ENCODE results near the gene ACAD9. TPM values are rescaled to one million over a fixed set of nuclear protein-coding genes. Genes with fewer than 3 reads are reported as not detected.
"Not testable (repeated sequence)": the region's sequence is repeated elsewhere in the genome, so short reads cannot be mapped to it uniquely, and the experiment has no call there.

Gene ACAD9
- total RNA-seq, 1 donor from 2014 or later, result 57.3 TPM

DNA sequence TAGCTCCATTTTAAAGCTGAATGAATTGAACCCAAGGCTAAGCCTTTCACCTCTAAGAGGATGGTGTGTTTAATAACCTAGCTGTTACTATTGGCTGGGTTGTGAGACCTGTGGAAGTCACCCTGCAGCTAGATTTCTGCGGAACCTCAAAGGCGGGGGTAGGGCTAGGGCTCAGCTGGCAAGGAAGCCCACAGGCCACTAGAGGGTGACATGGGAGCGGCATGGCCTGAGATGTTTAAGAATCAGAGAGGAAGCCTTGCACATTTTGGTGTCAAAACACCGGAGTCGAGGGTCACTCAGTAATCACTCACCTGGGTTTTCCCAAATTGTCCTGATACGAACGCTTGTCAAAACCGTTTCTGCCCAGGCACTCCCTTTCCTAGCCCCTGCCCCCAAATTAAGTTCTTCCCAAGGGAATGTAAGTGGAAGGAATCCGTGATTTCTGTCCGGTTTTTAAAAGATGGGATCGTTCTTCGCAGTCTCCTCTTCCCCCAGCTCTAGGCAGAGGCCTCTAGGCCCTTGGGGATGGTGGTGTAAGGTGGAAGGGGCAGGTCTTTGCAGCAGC is 3.8 kb upstream of the ACAD9 start:
- H3K4me3 Mint-ChIP-seq, result no peak overlapping the region
- no peak overlapping the region for H3K27ac Mint-ChIP-seq
- intact Hi-C loops (cut with micrococcal nuclease), result loop anchor here (5.0 to 10.0 kb wide), 3 partner anchors 309 to 1017 kb away; partner anchors contain the start of genes CNBP, COPG1 and TMCC1
- H3K27me3 Mint-ChIP-seq, result no peaks in the 10 kb centered on the region
- TF ChIP-seq, protein P1, sequence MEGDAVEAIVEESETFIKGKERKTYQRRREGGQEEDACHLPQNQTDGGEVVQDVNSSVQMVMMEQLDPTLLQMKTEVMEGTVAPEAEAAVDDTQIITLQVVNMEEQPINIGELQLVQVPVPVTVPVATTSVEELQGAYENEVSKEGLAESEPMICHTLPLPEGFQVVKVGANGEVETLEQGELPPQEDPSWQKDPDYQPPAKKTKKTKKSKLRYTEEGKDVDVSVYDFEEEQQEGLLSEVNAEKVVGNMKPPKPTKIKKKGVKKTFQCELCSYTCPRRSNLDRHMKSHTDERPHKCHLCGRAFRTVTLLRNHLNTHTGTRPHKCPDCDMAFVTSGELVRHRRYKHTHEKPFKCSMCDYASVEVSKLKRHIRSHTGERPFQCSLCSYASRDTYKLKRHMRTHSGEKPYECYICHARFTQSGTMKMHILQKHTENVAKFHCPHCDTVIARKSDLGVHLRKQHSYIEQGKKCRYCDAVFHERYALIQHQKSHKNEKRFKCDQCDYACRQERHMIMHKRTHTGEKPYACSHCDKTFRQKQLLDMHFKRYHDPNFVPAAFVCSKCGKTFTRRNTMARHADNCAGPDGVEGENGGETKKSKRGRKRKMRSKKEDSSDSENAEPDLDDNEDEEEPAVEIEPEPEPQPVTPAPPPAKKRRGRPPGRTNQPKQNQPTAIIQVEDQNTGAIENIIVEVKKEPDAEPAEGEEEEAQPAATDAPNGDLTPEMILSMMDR (IDR thresholded peaks at IDR 0.05), result no peak
- CTCF ChIA-PET, result interaction anchor here (0.9 to 1.0 kb wide), 2 partner anchors 140 to 370 kb away, joined by 3 to 4 read pairs; no protein-coding TSS in a partner anchor
- DNase-seq (no peak), ATAC-seq (ENCODE audit: low read depth) (no peak)
- peaks cover 18% of the 10 kb centered on the region for H3K36me3 Mint-ChIP-seq (ENCODE audit: low read depth)
- H3K4me1 Mint-ChIP-seq, result peaks cover 33% of the 10 kb centered on the region
- H3K9me3 Mint-ChIP-seq, result no peaks in the 10 kb centered on the region
- POLR2A ChIA-PET, result interaction anchor here (0.6 to 2.6 kb wide), 2 partner anchors 195 to 357 kb away, joined by 4 to 7 read pairs; no protein-coding TSS in a partner anchor

DNA sequence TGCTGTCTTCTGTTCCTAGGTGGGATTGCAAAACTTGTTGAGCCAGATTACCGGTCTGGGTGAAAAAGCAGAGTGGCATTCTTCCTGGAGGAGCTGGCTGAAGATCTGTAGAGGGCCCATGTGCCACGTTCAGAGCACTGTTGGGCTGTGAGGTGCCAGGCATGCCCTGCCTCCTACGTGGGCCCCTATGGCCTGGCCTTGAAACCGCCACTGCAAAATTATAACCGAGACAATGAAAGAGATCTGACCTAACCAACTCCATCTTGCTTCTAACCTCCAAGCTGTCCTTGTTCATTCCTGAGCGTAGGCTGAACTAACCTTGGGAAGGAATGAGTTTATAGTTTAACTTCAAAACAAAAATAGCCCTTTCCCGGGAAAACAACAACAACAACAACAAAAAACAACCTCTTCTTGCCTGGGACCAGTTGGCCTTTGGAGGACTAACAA is 1.4 kb upstream of the ACAD9 start:
- TF ChIP-seq, protein P1 (IDR thresholded peaks at IDR 0.05), result no peak
- ChIA-PET CTCF (interaction anchor here (1.7 to 3.9 kb wide), 3 partner anchors 83 to 261 kb away, joined by 8 to 15 read pairs (median 8); no protein-coding TSS in a partner anchor), POLR2A (interaction anchor here (0.9 to 3.2 kb wide), 9 partner anchors 10 to 371 kb away, joined by 3 to 45 read pairs (median 5); partner anchors contain the start of genes COPG1, RAB43 and RPN1)
- Mint-ChIP-seq H3K4me1 (peaks cover 50% of the 10 kb centered on the region), H3K27ac (peak overlapping the region; percentile 92), H3K4me3 (peak overlapping the region; percentile 88), H3K27me3 (no peaks in the 10 kb centered on the region), H3K36me3 (ENCODE audit: low read depth) (peaks cover 31% of the 10 kb centered on the region), H3K9me3 (no peaks in the 10 kb centered on the region)
- DNase-seq (no peak), ATAC-seq (ENCODE audit: low read depth) (no peak)
- intact Hi-C loops (cut with micrococcal nuclease), result loop anchor here (2.0 to 10.0 kb wide), 7 partner anchors 31 to 1014 kb away; partner anchors contain the start of genes CNBP, COPG1, IFT122 and TMCC1

DNA sequence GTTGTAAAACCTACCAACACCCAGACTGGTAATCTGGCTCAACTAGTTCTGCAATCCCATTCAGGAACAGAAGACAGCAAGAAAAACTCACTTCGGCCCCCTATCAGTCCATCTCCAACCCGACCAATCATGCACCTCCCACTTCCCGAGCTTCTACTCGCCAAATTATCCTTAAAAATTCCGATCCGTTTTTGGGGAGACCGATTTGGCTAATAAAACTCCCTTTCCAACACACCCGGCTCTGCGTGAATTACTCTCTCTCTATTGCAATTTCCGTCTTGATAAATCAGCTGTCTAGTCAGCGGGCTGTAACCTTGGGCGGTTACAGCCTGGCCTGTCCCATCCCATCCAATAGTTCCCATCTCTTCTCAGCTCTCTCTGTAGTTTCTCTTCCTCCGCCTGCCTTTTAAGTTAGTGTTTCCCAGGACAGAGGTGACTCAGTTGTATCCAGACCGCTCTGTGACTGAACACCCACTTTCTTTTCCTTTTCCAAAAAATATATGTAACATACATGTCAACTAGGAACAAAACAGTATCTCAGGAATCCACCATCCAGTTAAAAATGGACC is 780 bp upstream of the ACAD9 start:
- H3K27me3 Mint-ChIP-seq, result no peaks in the 10 kb centered on the region
- ATAC-seq (ENCODE audit: low read depth) (peak; percentile 17), DNase-seq (no peak)
- TF ChIP-seq, protein P1 (IDR thresholded peaks at IDR 0.05), result no peak
- ChIA-PET CTCF (interaction anchor here (1.7 to 3.9 kb wide), 3 partner anchors 83 to 261 kb away, joined by 8 to 15 read pairs (median 8); no protein-coding TSS in a partner anchor), POLR2A (interaction anchor here (0.9 to 3.2 kb wide), 21 partner anchors 9 to 755 kb away, joined by 3 to 45 read pairs (median 5); partner anchors contain the start of genes CFAP92, CNBP, COPG1 and ISY1)
- H3K27ac Mint-ChIP-seq, result peak overlapping the region; percentile 92
- intact Hi-C loops (cut with micrococcal nuclease), result loop anchor here (1.0 to 10.0 kb wide), 12 partner anchors 32 to 1014 kb away; partner anchors contain the start of genes CNBP, COPG1, IFT122 and RAB7A
- peaks cover 51% of the 10 kb centered on the region for H3K4me1 Mint-ChIP-seq
- peaks cover 33% of the 10 kb centered on the region for H3K36me3 Mint-ChIP-seq (ENCODE audit: low read depth)
- peak overlapping the region; percentile 88 for H3K4me3 Mint-ChIP-seq
- no peaks in the 10 kb centered on the region for H3K9me3 Mint-ChIP-seq

DNA sequence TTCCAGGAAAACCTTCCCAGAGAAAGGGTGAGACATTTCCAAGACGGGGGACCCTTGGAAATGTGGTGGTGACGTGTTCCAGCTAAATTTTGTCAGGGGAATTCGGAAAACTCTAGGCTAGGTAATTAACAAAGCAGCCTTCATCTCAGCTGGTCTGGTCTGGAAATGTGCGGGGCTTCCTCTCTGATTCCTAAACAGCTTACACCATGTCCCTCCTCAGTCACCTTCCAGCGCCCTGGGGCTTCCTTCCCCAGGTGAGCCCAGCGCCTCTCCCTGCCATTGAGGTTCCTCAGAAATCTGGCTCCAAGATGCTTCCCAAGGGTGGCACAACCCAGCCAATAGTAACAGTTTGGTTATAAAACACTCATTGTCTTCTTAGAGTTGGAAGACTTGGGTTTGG is 571 bp downstream of the ACAD9 start:
- ChIA-PET POLR2A (interaction anchor here (0.5 to 3.2 kb wide), 12 partner anchors 8 to 757 kb away, joined by 4 to 45 read pairs (median 5); partner anchors contain the start of genes ISY1, RAB43 and RUVBL1), CTCF (interaction anchor here (2.4 to 3.9 kb wide), 2 partner anchors 85 to 199 kb away, joined by 8 to 15 read pairs; no protein-coding TSS in a partner anchor)
- TF ChIP-seq, protein P1 (IDR thresholded peaks at IDR 0.05), result no peak
- Mint-ChIP-seq H3K4me1 (peaks cover 52% of the 10 kb centered on the region), H3K4me3 (peak overlapping the region; percentile 88), H3K27ac (peak overlapping the region; percentile 92), H3K9me3 (no peaks in the 10 kb centered on the region), H3K27me3 (no peaks in the 10 kb centered on the region), H3K36me3 (ENCODE audit: low read depth) (peaks cover 42% of the 10 kb centered on the region)
- intact Hi-C loops (cut with micrococcal nuclease), result loop anchor here (1.0 to 10.0 kb wide), 12 partner anchors 33 to 1012 kb away; partner anchors contain the start of genes CNBP, COPG1, IFT122 and RAB7A
- ATAC-seq (ENCODE audit: low read depth) (no peak), DNase-seq (no peak)

DNA sequence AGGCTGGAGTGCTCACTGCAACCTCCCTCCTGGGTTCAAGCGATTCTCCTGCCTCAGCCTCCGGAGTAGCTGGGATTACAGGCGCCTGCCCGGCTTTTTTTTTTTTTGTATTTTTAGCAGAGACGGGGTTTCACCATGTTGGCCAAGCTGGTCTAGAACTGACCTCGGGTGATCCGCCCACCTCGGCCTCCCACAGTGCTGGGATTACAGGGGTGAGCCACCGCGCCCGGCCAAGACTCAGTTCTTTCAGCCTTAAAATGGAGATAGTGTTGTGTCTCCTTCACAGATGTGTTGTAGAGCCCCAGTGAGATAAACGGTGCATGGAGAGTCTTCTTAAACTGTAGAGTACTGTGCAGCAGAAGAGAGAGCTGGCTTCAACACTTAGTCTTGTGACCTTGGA is 1.0 kb downstream of the ACAD9 start:
- Mint-ChIP-seq H3K27ac (peak overlapping the region; percentile 92), H3K4me1 (peaks cover 52% of the 10 kb centered on the region), H3K4me3 (peak overlapping the region; percentile 88), H3K36me3 (ENCODE audit: low read depth) (peaks cover 44% of the 10 kb centered on the region)
- POLR2A ChIA-PET, result interaction anchor here (1.6 to 3.2 kb wide), 5 partner anchors 34 to 281 kb away, joined by 4 to 45 read pairs (median 5); partner anchors contain the start of genes ISY1 and RAB43
- H3K9me3 Mint-ChIP-seq; intact Hi-C loops (cut with micrococcal nuclease); ATAC-seq (ENCODE audit: low read depth); H3K27me3 Mint-ChIP-seq; DNase-seq; CTCF ChIA-PET: not testable (repeated sequence)
